H9 (cell line): ENCODE data around the gene THRB. TPM values are rescaled to one million over a fixed set of nuclear protein-coding genes. Genes with fewer than 3 reads are reported as not detected.

ENCODE experiments used
- DNase-seq: peaks from one replicate; pipeline ENCODE4 v3.0.0-alpha.2; 2017
- H2AFZ ChIP-seq: one replicate; pipeline ENCODE4 v1.6.1; 2013; ENCODE audit warnings: mild to moderate bottlenecking, low read length, control low read depth, moderate library complexity
- H2AK5ac ChIP-seq: 2 replicates; pipeline ENCODE4 v1.6.1; 2013; ENCODE audit warnings: low read length, control low read depth, mixed read lengths; ENCODE audit not compliant: insufficient read length
- H2BK120ac ChIP-seq: one replicate; pipeline ENCODE4 v1.6.1; 2013; ENCODE audit warnings: low read depth, mild to moderate bottlenecking, low read length, control low read depth, inconsistent platforms; ENCODE audit not compliant: poor library complexity, severe bottlenecking
- H2BK12ac ChIP-seq: 2 replicates; pipeline ENCODE4 v1.6.1; 2013; ENCODE audit warnings: low read length, control low read depth, mixed read lengths, low read depth; ENCODE audit not compliant: insufficient read length
- H2BK15ac ChIP-seq: 2 replicates; pipeline ENCODE4 v1.6.1; 2013; ENCODE audit warnings: low read depth, low read length, control low read depth
- H2BK20ac ChIP-seq: one replicate; pipeline ENCODE4 v1.6.1; 2013; ENCODE audit warnings: low read depth, mild to moderate bottlenecking, low read length, control low read depth, inconsistent platforms; ENCODE audit not compliant: poor library complexity, severe bottlenecking
- H2BK5ac ChIP-seq: 2 replicates; pipeline ENCODE4 v1.6.1; 2013; ENCODE audit warnings: low read length, control low read depth, mixed read lengths; ENCODE audit not compliant: insufficient read length
- H3K14ac ChIP-seq: 2 replicates; pipeline ENCODE4 v1.6.1; 2013; ENCODE audit warnings: low read length, control low read depth; ENCODE audit not compliant: insufficient read depth
- H3K18ac ChIP-seq: 2 replicates; pipeline ENCODE4 v1.6.1; 2013; ENCODE audit warnings: low read depth, mild to moderate bottlenecking, mixed read lengths, low read length, control low read depth; ENCODE audit not compliant: insufficient read length
- H3K23ac ChIP-seq: 2 replicates; pipeline ENCODE4 v1.6.1; 2013; ENCODE audit warnings: low read length, control low read depth, mixed read lengths, low read depth; ENCODE audit not compliant: insufficient read length
- H3K23me2 ChIP-seq: 2 replicates; pipeline ENCODE4 v1.6.1; 2013; ENCODE audit warnings: low read depth, mild to moderate bottlenecking, mixed read lengths, low read length, control low read depth; ENCODE audit not compliant: insufficient read length, poor library complexity, severe bottlenecking
- H3K27ac ChIP-seq: 2 replicates; pipeline ENCODE4 v1.5.1; 2013; ENCODE audit warnings: low read length, control low read depth, mixed read lengths, low read depth; ENCODE audit not compliant: insufficient read length
- H3K27me3 ChIP-seq: 2 replicates; pipeline ENCODE4 v1.6.1; 2013; ENCODE audit warnings: low read length, control low read depth, inconsistent platforms; ENCODE audit not compliant: insufficient read depth
- H3K4ac ChIP-seq: 2 replicates; pipeline ENCODE4 v1.6.1; 2013; ENCODE audit warnings: low read depth, mild to moderate bottlenecking, control low read depth, inconsistent platforms, low read length, moderate library complexity
- H3K4me1 ChIP-seq: 2 replicates; pipeline ENCODE4 v1.6.1; 2013; ENCODE audit warnings: low read length, control low read depth, inconsistent platforms; ENCODE audit not compliant: insufficient read depth
- H3K4me2 ChIP-seq: 2 replicates; pipeline ENCODE4 v1.6.1; 2013; ENCODE audit warnings: low read length, control low read depth, mixed read lengths; ENCODE audit not compliant: insufficient read length, insufficient read depth
- H3K56ac ChIP-seq: 2 replicates; pipeline ENCODE4 v1.6.1; 2013; ENCODE audit warnings: low read depth, mild to moderate bottlenecking, mixed read lengths, low read length, control low read depth; ENCODE audit not compliant: insufficient read length
- H3K79me1 ChIP-seq: 2 replicates; pipeline ENCODE4 v1.6.1; 2013; ENCODE audit warnings: low read depth, mild to moderate bottlenecking, moderate library complexity, low read length, control low read depth, inconsistent platforms; ENCODE audit not compliant: insufficient read depth, poor library complexity, severe bottlenecking
- H3K79me2 ChIP-seq: 2 replicates; pipeline ENCODE4 v1.6.1; 2013; ENCODE audit warnings: low read length, control low read depth, inconsistent platforms; ENCODE audit not compliant: insufficient read depth
- H3K9ac ChIP-seq: 2 replicates; pipeline ENCODE4 v1.6.1; 2013; ENCODE audit warnings: low read length, control low read depth, mixed read lengths; ENCODE audit not compliant: insufficient read length; ENCODE audit errors: extremely low read depth
- H3K9me3 ChIP-seq: one replicate; pipeline ENCODE4 v1.6.1; 2013; ENCODE audit warnings: low read depth, low read length, inconsistent platforms; ENCODE audit not compliant: control insufficient read depth
- H3T11ph ChIP-seq: one replicate; pipeline ENCODE4 v1.6.1; 2013; ENCODE audit warnings: mild to moderate bottlenecking, low read length, control low read depth, inconsistent platforms
- H4K20me1 ChIP-seq: one replicate; pipeline ENCODE4 v1.6.1; 2013; ENCODE audit not compliant: control insufficient read depth, insufficient read length, insufficient read depth
- H4K5ac ChIP-seq: 2 replicates; pipeline ENCODE4 v1.6.1; 2013; ENCODE audit warnings: low read depth, mild to moderate bottlenecking, mixed read lengths, low read length, control low read depth; ENCODE audit not compliant: insufficient read length
- H4K8ac ChIP-seq: replicated peaks from 2 replicates; pipeline ENCODE4 v1.6.1; 2013; ENCODE audit warnings: low read length, control low read depth, mixed read lengths, low read depth; ENCODE audit not compliant: insufficient read length
- H4K91ac ChIP-seq: 2 replicates; pipeline ENCODE4 v1.6.1; 2013; ENCODE audit warnings: low read depth, mild to moderate bottlenecking, moderate library complexity, mixed read lengths, low read length, control low read depth; ENCODE audit not compliant: insufficient read length
- H3K27ac Mint-ChIP-seq, 3 experiments: 2 replicates in 2 of 3; 3 replicates in 1 of 3; pipeline ENCODE4 v1.8.0; 2020 to 2021; ENCODE audit warnings: mixed read lengths in 3 of 3, mild to moderate bottlenecking in 1 of 3, moderate library complexity in 1 of 3
- H3K27me3 Mint-ChIP-seq: 2 replicates; pipeline ENCODE4 v1.8.0; 2021; ENCODE audit warnings: low read depth, mild to moderate bottlenecking, moderate library complexity, mixed read lengths
- H3K36me3 Mint-ChIP-seq, 3 experiments: 2 replicates in 2 of 3; 3 replicates in 1 of 3; pipeline ENCODE4 v1.8.0; 2020 to 2021; ENCODE audit warnings: low read depth in 3 of 3, mixed read lengths in 3 of 3; ENCODE audit not compliant: insufficient read depth in 1 of 3
- H3K4me1 Mint-ChIP-seq, 2 experiments: 2 replicates each; pipeline ENCODE4 v1.8.0; 2020; ENCODE audit warnings: mixed read lengths in 2 of 2
- H3K4me3 Mint-ChIP-seq, 2 experiments: 2 replicates in 1 of 2; 3 replicates in 1 of 2; pipeline ENCODE4 v1.8.0; 2020 to 2021; ENCODE audit warnings: mild to moderate bottlenecking in 2 of 2, mixed read lengths in 2 of 2, moderate library complexity in 1 of 2
- H3K9me3 Mint-ChIP-seq, 2 experiments: 2 replicates in 1 of 2; 3 replicates in 1 of 2; pipeline ENCODE4 v1.8.0; 2020; ENCODE audit warnings: mild to moderate bottlenecking in 2 of 2, mixed read lengths in 2 of 2, moderate library complexity in 1 of 2
- CTCF ChIP-seq: fragments of 200-600 bp; sonication (generic); conservative IDR thresholded peaks from 3 replicates; pipeline ENCODE4 v1.8.0; 2021; ENCODE audit warnings: antibody characterized with exemption, mild to moderate bottlenecking
- WGBS: extraction: QIAGEN DNeasy Blood & Tissue Kit; methylation state at CpG from one replicate; pipeline ENCODE4 v1.1.7; 2013; ENCODE audit warnings: missing lambda C conversion rate, low lambda C conversion rate, mixed read lengths; ENCODE audit not compliant: insufficient read length; ENCODE audit errors: extremely low coverage; 5-methylcytosine and 5-hydroxymethylcytosine counted together
- total RNA-seq: library from RNA; stranded (reverse); gene quantifications from 2 replicates; pipeline ENCODE4 v1.2.1, GENCODE V29; 2021

The THRB gene
- total RNA-seq, 1 experiment from 2014 or later, result 8.6 TPM

GRCh38 chr3:24270744-24271143, 223.9 kb downstream of the THRB start:
- Histone ChIP-seq H3K18ac (no peak overlapping the region), H3K4me1 (no peaks in the 10 kb centered on the region), H3K23ac (no peak overlapping the region), H4K8ac (no peak overlapping the region), H2AK5ac (no peak overlapping the region), H3K9ac (no peak overlapping the region), H3T11ph (no peak overlapping the region), H4K91ac (no peak overlapping the region), H4K5ac (no peak overlapping the region), H2BK12ac (no peak overlapping the region), H3K27me3 (no peaks in the 10 kb centered on the region), H3K79me1 (peaks cover 2% of the 10 kb centered on the region), H4K20me1 (no peaks in the 10 kb centered on the region), H3K56ac (no peak overlapping the region), H2AFZ (no peak overlapping the region), H2BK15ac (no peak overlapping the region), H2BK5ac (no peak overlapping the region), H3K14ac (no peak overlapping the region), H3K79me2 (no peaks in the 10 kb centered on the region), H3K4me2 (no peak overlapping the region), H3K9me3 (no peaks in the 10 kb centered on the region), H2BK20ac (no peak overlapping the region), H3K4ac (no peak overlapping the region), H2BK120ac (no peak overlapping the region), H3K27ac (no peak overlapping the region), H3K23me2 (no peaks in the 10 kb centered on the region)
- Mint-ChIP-seq H3K9me3 (no peaks in the 10 kb centered on the region), H3K27ac (no peak overlapping the region), H3K4me1 (no peaks in the 10 kb centered on the region), H3K36me3 (no peaks in the 10 kb centered on the region), H3K27me3 (no peaks in the 10 kb centered on the region), H3K4me3 (no peak overlapping the region)
- WGBS, result no CpG with 5 or more reads among the region's 1 CpG
- no peak for TF ChIP-seq CTCF
- DNase-seq, result no peak
